GM12891 (cell line): ENCODE results near the gene PPHLN1.
A peak's percentile ranks its signal among the peaks of the same experiment; 100 is the strongest.

Experiments
- DNase-seq: peaks from one replicate; pipeline ENCODE4 v3.0.0; 2011; ENCODE audit warnings: low spot score; ENCODE audit not compliant: insufficient read length
- FAIRE-seq: peaks from 2 replicates; lab custom pipeline; 2011; peaks lifted over from hg19 to GRCh38; lab: Jason Lieb, UNC
- PAX5 ChIP-seq: IDR thresholded peaks from 2 replicates; pipeline ENCODE4 v1.6.1; 2011; ENCODE audit warnings: low read length, moderate library complexity, mild to moderate bottlenecking; ENCODE audit not compliant: insufficient read depth, severe bottlenecking
- POLR2A ChIP-seq: IDR thresholded peaks from 2 replicates; pipeline ENCODE4 v1.6.1; 2011; ENCODE audit warnings: low read depth, low read length, control low read depth
- POLR2AphosphoS5 ChIP-seq: IDR thresholded peaks from 2 replicates; pipeline ENCODE4 v1.6.1; 2011; ENCODE audit warnings: low read depth, low read length, control low read depth
- POU2F2 ChIP-seq: IDR thresholded peaks from 2 replicates; pipeline ENCODE4 v1.6.1; 2011; ENCODE audit warnings: low read depth, mild to moderate bottlenecking, control low read depth, low read length, moderate library complexity
- SPI1 ChIP-seq: IDR thresholded peaks from 2 replicates; pipeline ENCODE4 v1.6.1; 2011; ENCODE audit warnings: low read depth, low read length, control low read depth
- TAF1 ChIP-seq: IDR thresholded peaks from 2 replicates; pipeline ENCODE4 v1.6.1; 2011; ENCODE audit warnings: low read depth, low read length, control low read depth

Gene PPHLN1

GRCh38 chr12:42473561-42473960 is 147.6 kb downstream of the PPHLN1 start:
- no peak for FAIRE-seq
- no peak for DNase-seq
- TF ChIP-seq POU2F2 (no peak), POLR2A (no peak), PAX5 (no peak), SPI1 (no peak), POLR2AphosphoS5 (no peak), TAF1 (no peak)

GRCh38 chr12:42474391-42474790 is 148.4 kb downstream of the PPHLN1 start:
- TF ChIP-seq SPI1 (no peak), POU2F2 (no peak), POLR2A (no peak), TAF1 (no peak), POLR2AphosphoS5 (no peak), PAX5 (no peak)
- no peak for FAIRE-seq
- no peak for DNase-seq

GRCh38 chr12:42475106-42475505 is 149.1 kb downstream of the PPHLN1 start:
- DNase-seq (no peak), FAIRE-seq (peak; percentile 68)
- TF ChIP-seq POLR2A = no peak
- TF ChIP-seq POU2F2 = no peak

DNA sequence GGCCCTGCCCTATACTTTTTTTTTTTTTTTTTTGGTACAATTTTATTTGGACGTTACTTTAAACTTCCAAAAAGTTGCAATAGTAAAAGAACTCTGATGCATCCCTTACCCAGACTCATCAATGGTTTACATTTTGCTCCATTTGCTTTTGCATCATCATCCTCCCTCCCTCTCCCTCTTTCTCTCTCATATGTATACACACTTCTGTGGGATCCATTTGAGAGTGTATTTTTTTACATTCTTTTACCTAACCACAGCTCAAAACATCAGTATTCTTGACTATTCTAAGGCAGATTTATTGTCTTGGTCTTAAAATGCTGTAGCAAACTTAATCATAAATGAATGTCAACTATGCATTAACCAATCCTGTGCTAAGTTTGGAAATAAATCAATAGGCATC is 152.0 kb downstream of the PPHLN1 start:
- DNase-seq (no peak), FAIRE-seq (no peak)
- no peak for TF ChIP-seq SPI1
- TF ChIP-seq TAF1 = no peak

- FAIRE-seq (no peak), DNase-seq (no peak)
- TF ChIP-seq POU2F2 = no peak
- TF ChIP-seq SPI1 = no peak
- TF ChIP-seq POLR2A = no peak
- no peak for TF ChIP-seq POLR2AphosphoS5
Observed at GRCh38 chr12:42481368-42481767, 155.4 kb downstream of the PPHLN1 start.

- no peak for DNase-seq
- no peak for FAIRE-seq
- TF ChIP-seq PAX5 (no peak), SPI1 (no peak), POU2F2 (no peak)
Observed at GRCh38 chr12:42482041-42482747, 156.2 kb downstream of the PPHLN1 start.

GRCh38 chr12:42482748-42483520 is 157.0 kb downstream of the PPHLN1 start:
- no peak for TF ChIP-seq POLR2AphosphoS5
- no peak for TF ChIP-seq SPI1
- TF ChIP-seq TAF1 = no peak
- TF ChIP-seq POU2F2 = no peak
- no peak for TF ChIP-seq PAX5
- no peak for TF ChIP-seq POLR2A
- DNase-seq (peak; percentile 80), FAIRE-seq (peak; percentile 80)

- peak; percentile 49 for DNase-seq
- TF ChIP-seq PAX5 (no peak), POU2F2 (no peak)
- peak; percentile 63 for FAIRE-seq
Observed at GRCh38 chr12:42483521-42483790, 157.5 kb downstream of the PPHLN1 start.

DNA sequence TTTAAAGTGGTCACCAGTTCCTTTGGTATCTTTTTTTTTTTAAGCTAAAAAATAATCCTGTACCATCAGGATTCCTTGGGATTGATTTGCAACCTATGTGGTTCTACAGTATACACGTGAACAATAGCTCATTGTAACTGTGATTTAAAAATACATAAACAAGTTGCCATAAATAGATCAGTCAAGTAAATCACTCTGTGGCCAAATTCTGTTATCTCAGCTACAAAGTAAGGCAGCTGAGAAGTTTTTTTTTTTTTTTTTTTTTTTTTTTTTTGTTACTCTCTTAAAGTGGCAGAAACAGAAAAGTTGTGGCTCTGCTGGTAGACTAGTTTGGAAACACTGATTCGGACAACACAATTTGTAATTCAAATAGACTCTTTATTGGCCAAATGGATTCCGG is 159.0 kb downstream of the PPHLN1 start:
- FAIRE-seq = no peak
- DNase-seq = no peak
- TF ChIP-seq SPI1 (no peak), POLR2A (no peak), POLR2AphosphoS5 (no peak), PAX5 (no peak), POU2F2 (no peak), TAF1 (no peak)

DNA sequence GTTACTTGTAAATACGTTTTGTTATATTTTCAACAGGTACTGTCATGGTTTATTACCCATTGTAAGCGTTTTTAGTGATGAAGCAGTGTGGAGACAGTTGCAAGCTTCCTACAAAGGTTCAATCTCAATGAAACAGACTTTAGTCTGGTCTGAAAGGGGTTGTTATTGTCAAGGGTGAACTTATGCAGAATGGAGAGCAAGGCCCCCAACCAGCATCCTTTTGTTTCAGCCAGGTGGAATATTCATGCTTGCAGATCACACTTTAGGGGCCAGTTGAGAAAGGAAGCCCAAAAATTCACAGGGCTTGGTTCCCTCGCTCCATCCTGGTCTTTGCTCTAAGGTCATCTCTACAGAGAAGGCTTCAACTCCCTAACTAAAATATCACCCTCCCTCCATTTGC is 159.9 kb downstream of the PPHLN1 start:
- no peak for TF ChIP-seq PAX5
- no peak for TF ChIP-seq POLR2A
- TF ChIP-seq POLR2AphosphoS5 = no peak
- TF ChIP-seq SPI1 = no peak
- TF ChIP-seq POU2F2 = no peak
- no peak for TF ChIP-seq TAF1
- FAIRE-seq = no peak
- no peak for DNase-seq

DNA sequence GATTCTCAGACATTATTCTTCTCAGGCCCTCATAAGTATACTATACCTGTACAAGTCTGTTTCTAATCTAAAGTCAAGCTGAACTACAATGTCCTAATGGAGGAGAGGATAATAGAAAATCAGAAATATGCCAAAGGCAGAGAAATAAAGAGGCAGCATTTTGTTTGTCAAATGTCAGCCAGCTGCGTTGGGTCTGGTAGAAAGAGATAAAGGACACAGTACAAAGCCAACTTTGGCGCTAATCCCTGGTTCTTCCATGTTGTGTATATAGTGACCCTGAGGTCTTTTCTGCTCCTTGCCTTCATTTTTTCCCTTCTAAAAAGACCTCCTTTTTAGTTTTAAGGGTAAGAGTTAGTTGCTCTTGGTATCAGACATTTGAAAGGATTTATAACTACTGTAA is 160.4 kb downstream of the PPHLN1 start:
- DNase-seq = no peak
- no peak for FAIRE-seq
- TF ChIP-seq POLR2A (no peak), POU2F2 (no peak), POLR2AphosphoS5 (no peak), TAF1 (no peak), SPI1 (no peak), PAX5 (no peak)
